PFSK-1 (cell line): ENCODE results near the gene PNPLA8.

Experiments
- FOXP2 ChIP-seq: optimal IDR thresholded peaks from 2 replicates; pipeline ENCODE3; 2011; ENCODE audit warnings: borderline replicate concordance, control low read depth, inconsistent platforms; ENCODE audit not compliant: insufficient read depth; ENCODE audit errors: extremely low read length, extremely low read depth
- POLR2AphosphoS5 ChIP-seq: IDR thresholded peaks from 2 replicates; pipeline ENCODE4 v1.6.1; 2012; ENCODE audit warnings: low read depth, mild to moderate bottlenecking, control low read depth, low read length, moderate library complexity
- SIN3A ChIP-seq: IDR thresholded peaks from 2 replicates; pipeline ENCODE4 v1.6.1; 2012; ENCODE audit warnings: mild to moderate bottlenecking, low read length, moderate library complexity, borderline replicate concordance; ENCODE audit not compliant: insufficient read depth
- TAF1 ChIP-seq: IDR thresholded peaks from 2 replicates; pipeline ENCODE4 v1.6.1; 2012; ENCODE audit warnings: low read length, control low read depth, borderline replicate concordance; ENCODE audit not compliant: insufficient read depth
- TF ChIP-seq, protein P1 (sequence below), 2 experiments: IDR thresholded peaks; 2 replicates each; pipeline versions ENCODE4 v1.6.1 to v1.8.0; 2011 to 2012; ENCODE audit warnings: low read depth in 2 of 2, low read length in 2 of 2, control low read depth in 1 of 2, inconsistent platforms in 1 of 2, mild to moderate bottlenecking in 1 of 2, moderate library complexity in 1 of 2; ENCODE audit not compliant: insufficient read depth in 1 of 2

The PNPLA8 gene

DNA sequence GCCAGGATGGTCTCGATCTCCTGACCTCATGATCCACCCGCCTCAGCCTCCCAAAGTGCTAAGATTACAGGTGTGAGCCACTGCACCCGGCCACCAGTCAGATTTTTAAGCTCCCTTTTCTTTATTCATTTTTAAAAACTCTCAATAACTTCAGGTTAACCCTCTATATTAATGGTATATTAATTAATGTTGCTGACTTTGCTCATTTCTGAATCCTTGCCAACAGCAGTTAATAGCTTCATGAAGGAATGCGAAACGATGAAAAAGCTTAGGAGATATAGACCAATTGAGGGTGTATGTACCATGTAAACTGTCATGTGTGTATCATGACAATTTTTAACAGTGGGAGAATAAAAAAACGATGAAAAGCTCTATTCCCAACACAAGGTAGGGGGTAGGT, 27.5 kb downstream of the PNPLA8 start:
- TF ChIP-seq, protein P1, sequence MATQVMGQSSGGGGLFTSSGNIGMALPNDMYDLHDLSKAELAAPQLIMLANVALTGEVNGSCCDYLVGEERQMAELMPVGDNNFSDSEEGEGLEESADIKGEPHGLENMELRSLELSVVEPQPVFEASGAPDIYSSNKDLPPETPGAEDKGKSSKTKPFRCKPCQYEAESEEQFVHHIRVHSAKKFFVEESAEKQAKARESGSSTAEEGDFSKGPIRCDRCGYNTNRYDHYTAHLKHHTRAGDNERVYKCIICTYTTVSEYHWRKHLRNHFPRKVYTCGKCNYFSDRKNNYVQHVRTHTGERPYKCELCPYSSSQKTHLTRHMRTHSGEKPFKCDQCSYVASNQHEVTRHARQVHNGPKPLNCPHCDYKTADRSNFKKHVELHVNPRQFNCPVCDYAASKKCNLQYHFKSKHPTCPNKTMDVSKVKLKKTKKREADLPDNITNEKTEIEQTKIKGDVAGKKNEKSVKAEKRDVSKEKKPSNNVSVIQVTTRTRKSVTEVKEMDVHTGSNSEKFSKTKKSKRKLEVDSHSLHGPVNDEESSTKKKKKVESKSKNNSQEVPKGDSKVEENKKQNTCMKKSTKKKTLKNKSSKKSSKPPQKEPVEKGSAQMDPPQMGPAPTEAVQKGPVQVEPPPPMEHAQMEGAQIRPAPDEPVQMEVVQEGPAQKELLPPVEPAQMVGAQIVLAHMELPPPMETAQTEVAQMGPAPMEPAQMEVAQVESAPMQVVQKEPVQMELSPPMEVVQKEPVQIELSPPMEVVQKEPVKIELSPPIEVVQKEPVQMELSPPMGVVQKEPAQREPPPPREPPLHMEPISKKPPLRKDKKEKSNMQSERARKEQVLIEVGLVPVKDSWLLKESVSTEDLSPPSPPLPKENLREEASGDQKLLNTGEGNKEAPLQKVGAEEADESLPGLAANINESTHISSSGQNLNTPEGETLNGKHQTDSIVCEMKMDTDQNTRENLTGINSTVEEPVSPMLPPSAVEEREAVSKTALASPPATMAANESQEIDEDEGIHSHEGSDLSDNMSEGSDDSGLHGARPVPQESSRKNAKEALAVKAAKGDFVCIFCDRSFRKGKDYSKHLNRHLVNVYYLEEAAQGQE (IDR thresholded peaks at IDR 0.05; ENCODE audit: insufficient read depth in 1 of 2, low read depth in 2 of 2, low read length in 2 of 2) = no peak
- TF ChIP-seq SIN3A = no peak
- no peak for TF ChIP-seq POLR2AphosphoS5
- TF ChIP-seq TAF1 = no peak
- no peak for TF ChIP-seq FOXP2

DNA sequence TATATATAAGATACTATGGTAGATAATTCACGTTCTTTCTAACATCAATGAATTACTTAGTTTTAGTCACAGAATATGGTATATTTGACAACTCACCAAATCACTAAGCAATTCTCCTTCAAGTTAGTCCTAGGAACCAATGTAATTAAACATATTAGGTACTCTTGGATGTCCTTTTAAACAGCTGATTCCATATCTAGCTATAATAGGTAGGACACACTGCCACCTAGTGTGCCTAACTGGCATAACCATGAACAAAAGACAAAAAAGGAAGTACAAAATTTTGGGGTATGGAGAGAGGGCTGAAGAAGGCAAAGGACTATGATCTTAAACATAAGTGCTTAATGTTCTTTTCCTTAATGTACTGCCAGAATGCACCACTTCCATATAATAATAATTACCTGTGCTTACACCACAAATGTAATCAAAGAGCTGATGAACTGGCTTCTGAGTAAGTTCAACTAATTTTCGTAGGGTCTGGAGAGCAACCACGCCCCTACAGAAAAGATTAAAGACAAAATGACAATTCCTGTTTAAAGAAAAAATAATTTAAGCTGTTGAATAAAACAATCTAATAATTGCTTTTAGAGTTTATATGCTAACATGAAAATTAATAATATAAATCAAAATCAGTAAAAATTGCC, 28.7 kb downstream of the PNPLA8 start:
- no peak for TF ChIP-seq SIN3A
- no peak for TF ChIP-seq POLR2AphosphoS5
- TF ChIP-seq, protein P1 (IDR thresholded peaks at IDR 0.05; ENCODE audit: insufficient read depth in 1 of 2, low read depth in 2 of 2, low read length in 2 of 2) = no peak
- no peak for TF ChIP-seq FOXP2
- no peak for TF ChIP-seq TAF1

DNA sequence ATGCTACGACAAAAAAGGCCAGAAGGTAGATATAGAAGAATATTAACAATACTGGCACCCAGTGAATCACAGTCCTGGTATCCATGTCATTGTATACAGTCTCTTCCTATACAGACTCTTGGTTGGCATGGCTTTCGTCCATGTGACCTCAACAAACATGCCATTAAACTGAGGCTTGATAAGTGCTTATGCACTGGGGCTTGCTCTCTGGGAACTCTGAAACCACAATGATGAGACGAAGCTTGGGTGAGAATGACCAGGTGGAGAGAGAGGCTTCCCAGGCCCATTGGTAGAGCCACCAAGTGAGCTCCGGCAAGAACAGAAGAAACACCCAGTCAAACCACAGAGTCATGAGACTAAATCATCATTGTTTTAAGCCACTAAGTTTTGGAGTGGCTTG, 33.2 kb downstream of the PNPLA8 start:
- TF ChIP-seq TAF1 = no peak

DNA sequence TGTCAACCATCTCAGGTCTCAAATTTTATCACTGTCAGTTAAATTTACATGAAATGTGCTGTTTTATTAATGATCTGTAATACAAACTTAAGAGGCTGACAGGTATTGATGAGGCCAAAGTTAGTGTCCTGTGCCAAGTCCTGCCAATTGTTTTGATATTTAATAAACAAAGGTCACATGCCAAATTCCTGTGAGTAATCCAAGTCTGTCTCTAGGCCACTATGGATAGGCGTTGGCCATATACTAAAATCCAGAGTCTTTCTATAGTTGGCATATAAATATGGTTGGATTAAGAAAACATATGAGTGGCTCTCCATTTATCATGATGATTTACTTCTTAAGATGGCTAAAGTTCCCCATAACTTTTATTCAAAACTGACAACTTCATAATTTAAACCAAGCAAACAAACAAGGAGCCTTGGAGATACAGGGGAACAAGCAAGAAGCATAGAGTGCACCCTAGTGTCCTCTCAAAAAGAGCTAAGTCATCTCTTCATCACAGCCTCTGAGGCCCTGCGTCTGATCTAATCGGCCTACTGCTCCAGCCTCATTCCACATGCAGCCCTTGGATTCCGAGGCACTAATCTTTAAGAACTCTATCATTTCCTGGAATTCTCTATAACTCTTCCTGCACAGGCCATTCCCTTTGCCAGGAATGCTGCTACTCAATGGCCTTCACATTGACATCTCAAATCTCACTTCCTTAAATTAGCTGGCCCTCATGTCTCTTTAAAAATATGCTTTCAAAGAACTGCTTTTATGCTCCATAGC, 37.0 kb downstream of the PNPLA8 start:
- TF ChIP-seq FOXP2 (no peak), POLR2AphosphoS5 (no peak), SIN3A (no peak), TAF1 (no peak)
- TF ChIP-seq, protein P1 (IDR thresholded peaks at IDR 0.05; ENCODE audit: insufficient read depth in 1 of 2, low read depth in 2 of 2, low read length in 2 of 2) = no peak

- no peak for TF ChIP-seq TAF1
- no peak for TF ChIP-seq FOXP2
- TF ChIP-seq, protein P1 (IDR thresholded peaks at IDR 0.05; ENCODE audit: insufficient read depth in 1 of 2, low read depth in 2 of 2, low read length in 2 of 2) = no peak
- TF ChIP-seq POLR2AphosphoS5 = no peak
- no peak for TF ChIP-seq SIN3A
These were observed 38.3 kb downstream of the PNPLA8 start for GRCh38 chr7:108487646-108488045.
